GM19455 (cell line): ENCODE measurements around the gene FUT3.
"Not testable (repeated sequence)": the region's sequence is repeated elsewhere in the genome, so short reads cannot be mapped to it uniquely, and the experiment has no call there.

ENCODE experiments used
- ATAC-seq: cut with Tn5 transposase; IDR thresholded peaks from one replicate; pipeline ENCODE4 v1.9.1; 2021; ENCODE audit not compliant: unreplicated experiment

FUT3 gene

DNA sequence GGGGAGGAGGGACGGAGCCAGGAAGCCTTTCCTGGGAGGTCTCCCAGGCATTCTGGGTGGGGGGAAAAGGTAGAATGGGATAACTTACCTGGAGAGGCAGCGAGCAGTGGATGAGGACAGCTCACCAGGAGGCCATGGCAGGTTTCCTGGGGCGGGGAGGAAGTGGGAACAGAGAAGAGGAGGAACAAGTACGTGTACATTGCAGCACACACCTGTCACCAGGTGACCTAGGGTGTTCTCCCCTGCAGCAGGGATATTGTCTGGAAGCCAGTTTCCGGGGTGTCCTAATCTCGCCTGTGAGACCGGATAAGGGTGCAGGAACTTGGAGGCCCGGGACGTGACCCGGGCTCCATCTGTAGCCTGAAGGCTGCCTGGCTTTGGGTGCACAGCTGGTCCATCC is at the start of gene FUT3:
FUT3 (minus strand) TSS at position 148 of the 400 bp plus-strand sequence.
- no peak for ATAC-seq

- ATAC-seq: no peak
Measured at GRCh38 chr19:5900976-5901375, 49.7 kb upstream of the FUT3 start.

GRCh38 chr19:5899728-5900526 is 48.7 kb upstream of the FUT3 start:
- no peak for ATAC-seq

DNA sequence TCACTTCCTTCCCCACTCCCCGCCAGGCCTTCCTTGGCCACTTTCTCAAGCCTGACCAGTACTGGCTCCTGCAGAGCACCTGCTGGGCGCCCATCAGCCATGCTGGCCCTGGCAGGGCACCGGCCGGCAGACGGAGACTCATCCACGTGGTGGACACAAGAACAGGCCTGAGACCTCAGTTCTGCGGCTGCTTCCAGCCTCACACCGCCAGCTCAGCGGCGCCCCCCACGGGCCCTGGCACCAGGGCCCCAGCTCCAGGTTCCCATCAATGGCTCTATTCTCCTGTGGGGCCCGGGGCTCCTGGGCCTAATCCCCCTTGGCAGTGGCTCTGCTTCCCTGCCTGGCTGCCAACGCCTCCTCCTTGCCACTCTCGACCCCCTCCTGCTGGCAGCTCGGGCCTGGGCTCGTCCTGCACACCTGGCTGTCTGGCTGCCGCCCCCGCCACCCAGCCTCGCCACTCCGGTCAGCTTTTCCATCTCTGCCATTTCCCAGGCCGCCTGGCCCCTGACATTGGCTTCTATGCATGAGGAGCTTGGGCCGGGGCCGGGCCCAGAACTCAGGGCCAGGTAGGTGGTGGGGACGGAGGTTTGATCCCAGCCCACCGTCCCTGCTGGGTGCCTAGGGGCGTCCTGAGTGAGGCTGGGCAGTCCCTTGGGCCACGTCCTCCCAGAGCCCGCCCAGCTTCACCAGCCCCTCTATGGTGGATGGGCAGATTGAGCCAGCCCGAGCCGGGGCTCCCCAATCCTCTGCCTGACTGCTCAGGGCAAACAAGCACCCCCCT is 46.1 kb upstream of the FUT3 start:
- ATAC-seq: no peak

DNA sequence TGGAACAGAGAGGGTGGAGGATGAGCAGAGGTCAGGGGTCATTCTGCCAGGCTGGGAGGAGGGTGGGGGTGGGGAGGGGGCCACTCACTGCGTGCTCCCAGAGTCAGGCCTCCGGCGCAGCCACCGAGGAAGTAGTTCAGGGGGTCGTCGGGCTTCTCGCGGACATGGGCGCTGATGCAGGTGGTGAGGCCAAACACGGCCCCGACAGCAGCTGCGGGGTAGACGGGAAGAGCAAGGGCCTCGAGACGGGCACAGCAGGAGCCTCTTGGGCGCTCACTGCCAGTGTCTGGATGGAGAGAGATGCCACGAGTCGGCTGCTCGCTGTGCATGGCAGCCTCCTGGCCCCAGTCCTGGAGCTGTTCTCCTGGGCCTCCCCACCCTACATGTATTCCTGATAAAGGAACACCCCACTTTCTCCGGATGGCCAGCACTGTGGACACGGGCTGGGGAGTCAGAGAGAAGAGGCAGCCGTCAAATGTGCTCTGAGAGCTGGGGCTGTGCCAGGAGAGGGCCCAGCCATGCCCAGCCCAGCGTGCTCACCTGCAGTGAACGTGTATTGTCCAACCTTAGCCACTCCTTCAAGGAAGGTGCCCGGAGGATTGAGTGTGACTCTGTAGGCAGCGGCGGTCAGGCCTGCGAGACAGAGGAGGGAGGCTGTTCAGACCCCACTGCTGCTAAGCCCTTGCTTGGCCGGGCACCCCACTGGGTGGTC is 45.3 kb upstream of the FUT3 start:
- ATAC-seq: no peak

DNA sequence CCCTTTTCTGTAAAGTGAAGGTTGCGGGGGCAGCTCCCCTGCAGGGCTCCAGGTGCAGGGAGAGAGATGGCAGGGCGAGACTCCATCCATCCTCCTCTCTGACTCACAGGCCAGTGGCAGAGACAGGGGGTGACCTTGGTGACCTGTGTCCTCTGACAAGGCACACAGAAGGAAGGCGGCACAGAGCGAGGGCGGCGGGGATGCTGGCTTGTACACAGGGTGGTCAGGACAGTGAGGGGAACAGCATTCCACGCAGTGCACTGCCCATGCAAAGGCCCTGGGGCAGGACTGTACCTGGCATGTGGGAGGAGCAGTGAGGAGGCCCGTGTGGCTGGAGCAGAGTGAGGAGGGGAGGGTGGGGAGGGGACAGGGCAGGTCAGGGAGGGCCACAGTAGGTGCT is 44.6 kb upstream of the FUT3 start:
- no peak for ATAC-seq

DNA sequence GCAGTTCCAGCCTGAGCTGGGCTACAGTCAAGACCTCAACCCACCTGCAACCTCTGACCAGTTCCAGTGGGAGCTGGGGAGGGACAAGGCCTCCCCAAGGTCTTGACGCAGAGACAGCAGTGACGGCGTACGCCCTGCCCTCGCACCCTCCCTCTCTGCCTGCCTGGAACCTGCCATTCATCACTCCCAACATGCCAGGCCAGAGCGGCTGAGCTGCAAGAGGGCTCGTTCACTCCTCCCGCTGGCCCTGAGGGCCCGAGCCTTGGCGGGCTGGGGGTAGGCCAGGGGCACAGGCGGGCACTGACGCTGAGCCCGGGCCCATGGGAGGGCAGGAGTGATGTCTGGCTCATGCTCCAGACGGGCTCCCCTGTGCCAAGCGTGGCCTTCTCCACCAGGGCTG is 44.2 kb upstream of the FUT3 start:
- no peak for ATAC-seq

GRCh38 chr19:5894704-5895349 is 43.6 kb upstream of the FUT3 start:
- no peak for ATAC-seq

- no peak for ATAC-seq
Measured at GRCh38 chr19:5893907-5894703, 42.9 kb upstream of the FUT3 start.

GRCh38 chr19:5893296-5893903 is 42.2 kb upstream of the FUT3 start:
- ATAC-seq: no peak

DNA sequence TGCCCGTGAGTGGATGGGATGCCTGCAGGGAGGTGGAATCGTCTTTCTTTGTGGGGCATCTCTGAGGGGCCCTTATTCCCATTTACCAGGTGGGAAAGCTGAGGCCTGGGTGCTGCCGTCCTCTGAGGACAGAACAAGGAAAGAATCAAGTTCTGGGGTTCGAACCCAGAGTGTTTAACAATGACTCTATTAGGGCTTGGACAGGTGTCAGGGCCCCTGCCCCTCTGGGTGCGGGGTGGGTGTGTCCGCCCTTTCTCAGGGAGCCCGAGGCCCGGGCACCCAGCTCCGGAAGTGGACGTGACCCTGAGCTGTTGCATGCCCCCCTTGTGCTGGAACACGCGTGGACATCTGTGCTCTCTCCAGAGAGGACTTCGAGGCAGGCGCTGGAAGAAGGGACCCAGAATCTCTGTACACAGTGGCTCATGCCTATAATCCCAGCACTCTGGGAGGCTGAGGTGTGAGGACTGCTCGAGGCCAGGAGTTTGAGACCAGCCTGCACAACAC is 41.6 kb upstream of the FUT3 start:
- ATAC-seq: no peak

- no peak for ATAC-seq
Measured at GRCh38 chr19:5891938-5892771, 40.9 kb upstream of the FUT3 start.

DNA sequence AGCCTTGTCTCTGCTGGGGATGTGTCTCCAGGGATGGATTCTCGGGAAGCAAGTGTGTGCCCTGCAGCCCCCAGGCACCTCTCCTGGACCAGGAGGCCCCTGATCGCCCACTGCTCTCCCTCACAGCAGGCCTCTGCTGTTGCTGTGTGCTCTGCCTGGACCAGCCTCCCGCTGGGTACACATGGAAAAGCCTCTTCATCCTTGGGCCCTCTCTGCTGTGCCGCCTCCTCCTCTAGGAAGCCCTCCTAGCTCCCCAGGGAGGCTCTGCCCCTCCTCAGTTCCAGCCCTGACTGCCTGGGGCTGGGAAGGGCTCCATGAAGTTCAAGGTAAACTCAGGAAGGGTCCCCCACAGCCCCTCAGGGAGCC is 40.3 kb upstream of the FUT3 start:
- ATAC-seq: no peak

DNA sequence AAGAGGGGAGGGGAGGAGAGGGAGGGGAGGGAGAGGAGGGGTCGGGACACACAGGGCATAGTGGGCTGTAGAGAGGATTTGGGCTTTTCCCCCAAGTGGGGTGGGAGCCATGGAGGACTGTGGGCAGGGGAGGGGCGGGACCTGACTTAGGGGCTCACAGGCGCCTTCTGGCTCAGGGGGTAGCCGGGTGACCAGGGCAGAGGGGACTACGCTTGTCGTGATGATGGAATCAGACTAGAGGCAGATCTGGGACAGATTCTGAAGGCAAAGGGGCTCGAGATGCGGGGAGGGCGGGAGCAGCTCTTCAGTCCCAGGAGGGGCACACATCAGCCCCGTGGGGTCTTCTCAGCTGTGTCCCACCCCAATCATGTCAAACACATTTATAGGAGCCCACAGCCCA is 38.9 kb upstream of the FUT3 start:
- ATAC-seq: no peak

GRCh38 chr19:5889288-5889971 is 38.2 kb upstream of the FUT3 start:
- ATAC-seq: no peak

- not testable (repeated sequence) for ATAC-seq
Measured at GRCh38 chr19:5884065-5884811, 33.0 kb upstream of the FUT3 start.

DNA sequence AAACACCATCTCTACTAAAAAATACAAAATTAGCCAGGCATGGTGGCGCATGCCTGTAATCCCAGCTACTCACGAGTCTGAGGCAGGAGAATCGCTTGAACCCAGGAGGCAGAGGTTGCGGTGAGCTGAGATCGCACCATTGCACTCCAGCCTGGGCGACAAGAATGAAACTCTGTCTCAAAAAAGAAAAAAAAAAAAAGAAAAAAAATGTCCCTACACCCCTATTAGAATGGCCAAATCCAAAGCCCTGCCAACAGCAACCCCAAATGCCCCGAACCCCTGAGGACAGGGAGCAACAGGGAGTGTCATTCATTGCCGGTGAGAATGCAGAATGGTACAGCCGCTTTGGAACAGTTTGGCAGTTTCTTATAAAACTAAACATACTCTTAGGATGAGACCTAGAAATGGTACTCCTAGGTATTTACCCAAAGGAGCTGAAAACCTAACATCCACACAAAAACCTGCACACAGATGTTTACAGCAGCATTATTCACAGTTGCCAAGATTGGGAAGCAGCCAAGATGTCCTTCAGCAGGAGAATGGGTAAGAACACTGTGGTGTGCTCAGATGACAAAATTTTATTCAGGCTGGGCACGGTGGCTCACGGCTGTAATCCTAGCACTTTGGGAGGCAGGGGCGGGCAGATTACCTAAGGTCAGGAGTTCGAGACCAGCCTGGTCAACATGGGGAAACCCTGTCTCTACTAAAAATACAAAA is 32.1 kb upstream of the FUT3 start:
- ATAC-seq: not testable (repeated sequence)
